ENCODE data around the gene AATK. TPM values are rescaled to one million over a fixed set of nuclear protein-coding genes. Genes with fewer than 3 reads are reported as not detected.

The AATK gene
- polyA plus RNA-seq, 2 of the 4 experiments (the other 2 are of a cell fraction), result 0.26 to 0.37 TPM

DNA sequence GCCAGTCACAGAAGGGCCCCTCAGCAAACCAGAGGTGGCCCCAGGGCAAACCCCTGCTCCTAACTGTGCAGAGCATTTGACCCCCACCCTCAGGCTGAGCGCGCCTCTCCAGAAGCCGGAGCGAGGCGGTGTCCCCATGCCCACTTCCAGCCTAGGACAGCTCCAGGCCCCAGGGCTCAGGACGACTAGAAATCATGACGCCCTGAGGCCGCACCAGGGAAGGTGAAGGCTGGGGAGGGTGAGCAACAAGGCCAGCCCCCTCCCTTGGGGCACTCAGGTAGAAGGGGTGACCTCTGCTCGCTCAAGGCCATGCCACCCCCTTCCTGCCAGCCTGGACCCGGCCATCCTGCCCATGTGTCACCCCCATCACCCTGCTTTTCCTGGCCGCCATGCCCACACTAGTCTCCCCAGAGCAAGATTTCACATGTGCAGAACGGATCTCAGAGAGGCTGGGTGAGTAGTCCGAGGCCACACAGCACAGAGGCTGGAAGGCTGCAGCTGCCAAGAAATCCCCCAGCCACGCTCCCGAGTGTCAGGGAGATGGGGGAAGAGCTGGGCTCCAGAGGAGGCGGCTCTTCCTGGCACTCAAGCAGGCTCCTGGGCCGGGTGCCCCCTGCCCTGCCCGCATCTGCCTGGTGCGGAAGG lies 2.8 kb downstream of the AATK start:
- FAIRE-seq (no peak), ATAC-seq (no peak), DNase-seq (ENCODE audit: low read depth in 1 of 2, low spot score in 1 of 2) (no peak)
- WGBS (ENCODE audit: missing lambda C conversion rate), result 75% methylated on average over 19 of the region's 19 CpGs
- Histone ChIP-seq H3K4me2 (no peak overlapping the region), H3K4me1 (peaks cover 6% of the 10 kb centered on the region; the same call in 2 of the 3 replicates), H3K9me3 (no peaks in the 10 kb centered on the region), H3K4me3 (no peak overlapping the region), H3K27ac (no peak overlapping the region)
- TF ChIP-seq CBX8 (IDR thresholded peaks at IDR 0.05), result no peak
- TF ChIP-seq ZFP36 (IDR thresholded peaks at IDR 0.05; ENCODE audit: borderline replicate concordance, partially characterized antibody), result peak; percentile 63
- TF ChIP-seq, protein P1, sequence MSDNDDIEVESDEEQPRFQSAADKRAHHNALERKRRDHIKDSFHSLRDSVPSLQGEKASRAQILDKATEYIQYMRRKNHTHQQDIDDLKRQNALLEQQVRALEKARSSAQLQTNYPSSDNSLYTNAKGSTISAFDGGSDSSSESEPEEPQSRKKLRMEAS (IDR thresholded peaks at IDR 0.05), result no peak
- ChIA-PET POLR2A (no interaction called here), CTCF (interaction anchor here (1.0 to 3.1 kb wide), 5 partner anchors 10 to 85 kb away, joined by 3 to 18 read pairs (median 3); no protein-coding TSS in a partner anchor)

DNA sequence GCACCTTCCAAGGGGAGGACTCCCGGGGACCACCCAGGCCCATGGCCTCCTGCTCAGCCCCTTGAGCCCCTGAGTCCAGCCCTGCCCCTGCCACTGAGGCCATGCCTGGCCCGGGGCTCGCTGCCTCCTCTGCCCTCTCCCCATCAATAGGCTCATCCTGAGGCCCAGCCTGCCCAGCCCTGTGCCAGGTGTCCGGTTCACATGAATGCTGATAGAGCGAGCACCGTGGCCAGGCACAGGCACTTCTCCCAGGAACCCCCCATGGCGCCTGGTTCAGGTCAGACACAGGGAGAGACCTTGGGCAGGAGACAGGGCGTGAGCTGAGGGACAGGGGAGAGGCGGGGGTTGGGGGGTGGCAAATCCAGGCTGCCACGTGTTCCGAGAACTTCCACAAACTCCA lies 3.5 kb downstream of the AATK start:
- TF ChIP-seq MAZ (IDR thresholded peaks at IDR 0.05; ENCODE audit: borderline replicate concordance, low read depth, low read length), result no peak
- TF ChIP-seq EHF (CRISPR knock-in tag; IDR thresholded peaks at IDR 0.05), result no peak
- no peak for TF ChIP-seq FOSB (CRISPR knock-in tag; IDR thresholded peaks at IDR 0.05)
- ChIA-PET CTCF (interaction anchor here (1.0 to 2.0 kb wide), 4 partner anchors 18 to 86 kb away, joined by 3 to 7 read pairs (median 5); no protein-coding TSS in a partner anchor), POLR2A (no interaction called here)
- WGBS (ENCODE audit: missing lambda C conversion rate), result 68% methylated on average over 11 of the region's 11 CpGs
- H3K4me3 ChIP-seq, result no peak overlapping the region
- no peak overlapping the region for H3K27ac ChIP-seq
- DNase-seq (ENCODE audit: low read depth in 1 of 2, low spot score in 1 of 2) (no peak), ATAC-seq (no peak), FAIRE-seq (no peak)
- H3K4me1 ChIP-seq, result peaks cover 6% of the 10 kb centered on the region; the same call in 2 of the 3 replicates
- no peak overlapping the region for H3K4me2 ChIP-seq
- no peaks in the 10 kb centered on the region for H3K9me3 ChIP-seq

DNA sequence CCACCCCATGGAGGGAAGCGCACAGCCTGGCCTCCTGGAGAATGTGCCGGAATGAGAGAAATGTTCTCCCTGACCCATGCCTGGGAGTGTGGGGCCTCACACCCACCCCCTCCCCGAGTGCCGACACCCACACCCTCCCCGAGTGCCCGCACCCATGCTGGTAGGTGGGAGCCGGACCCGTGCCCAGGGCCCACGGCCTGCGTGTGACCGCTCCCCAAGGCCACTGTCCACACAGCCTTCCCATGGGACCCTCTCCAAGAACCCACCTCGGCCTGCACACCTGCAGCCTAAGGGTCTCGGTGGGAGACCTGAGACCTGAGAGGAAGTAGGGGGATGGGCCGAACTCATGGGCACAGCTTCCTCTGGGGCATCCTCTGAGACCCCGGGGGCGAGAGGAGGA lies 4.0 kb downstream of the AATK start:
- POLR2A ChIA-PET, result no interaction called here
- no peaks in the 10 kb centered on the region for H3K9me3 ChIP-seq
- FAIRE-seq (no peak), ATAC-seq (no peak), DNase-seq (ENCODE audit: low read depth in 1 of 2, low spot score in 1 of 2) (no peak)
- no peak overlapping the region for H3K27ac ChIP-seq
- no peak overlapping the region for H3K4me2 ChIP-seq
- CTCF ChIA-PET, result interaction anchor here (1.0 to 2.0 kb wide), 4 partner anchors 18 to 86 kb away, joined by 3 to 7 read pairs (median 5); no protein-coding TSS in a partner anchor
- 63% methylated on average over 7 of the region's 16 CpGs for WGBS (ENCODE audit: missing lambda C conversion rate)
- no peak overlapping the region for H3K4me3 ChIP-seq
- TF ChIP-seq MAZ (IDR thresholded peaks at IDR 0.05; ENCODE audit: borderline replicate concordance, low read depth, low read length), result no peak
- TF ChIP-seq JUNB (IDR thresholded peaks at IDR 0.05), result no peak
- TF ChIP-seq NR3C1 (IDR thresholded peaks at IDR 0.05), result no peak
- TF ChIP-seq POLR2A (IDR thresholded peaks at IDR 0.05; ENCODE audit: low read length), result no peak
- TF ChIP-seq, protein P2, sequence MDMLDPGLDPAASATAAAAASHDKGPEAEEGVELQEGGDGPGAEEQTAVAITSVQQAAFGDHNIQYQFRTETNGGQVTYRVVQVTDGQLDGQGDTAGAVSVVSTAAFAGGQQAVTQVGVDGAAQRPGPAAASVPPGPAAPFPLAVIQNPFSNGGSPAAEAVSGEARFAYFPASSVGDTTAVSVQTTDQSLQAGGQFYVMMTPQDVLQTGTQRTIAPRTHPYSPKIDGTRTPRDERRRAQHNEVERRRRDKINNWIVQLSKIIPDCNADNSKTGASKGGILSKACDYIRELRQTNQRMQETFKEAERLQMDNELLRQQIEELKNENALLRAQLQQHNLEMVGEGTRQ (IDR thresholded peaks at IDR 0.05), result no peak
- no peak for TF ChIP-seq CBX2 (IDR thresholded peaks at IDR 0.05; ENCODE audit: borderline replicate concordance, low read depth)
- TF ChIP-seq RAD21 (conservative IDR thresholded peaks at IDR 0.05 in 1 of 2, IDR thresholded peaks at IDR 0.05 in 1 of 2), result no peak
- TF ChIP-seq RCOR1 (IDR thresholded peaks at IDR 0.05; ENCODE audit: low read depth, low read length), result no peak
- H3K4me1 ChIP-seq, result peaks cover 6% of the 10 kb centered on the region; the same call in 2 of the 3 replicates

DNA sequence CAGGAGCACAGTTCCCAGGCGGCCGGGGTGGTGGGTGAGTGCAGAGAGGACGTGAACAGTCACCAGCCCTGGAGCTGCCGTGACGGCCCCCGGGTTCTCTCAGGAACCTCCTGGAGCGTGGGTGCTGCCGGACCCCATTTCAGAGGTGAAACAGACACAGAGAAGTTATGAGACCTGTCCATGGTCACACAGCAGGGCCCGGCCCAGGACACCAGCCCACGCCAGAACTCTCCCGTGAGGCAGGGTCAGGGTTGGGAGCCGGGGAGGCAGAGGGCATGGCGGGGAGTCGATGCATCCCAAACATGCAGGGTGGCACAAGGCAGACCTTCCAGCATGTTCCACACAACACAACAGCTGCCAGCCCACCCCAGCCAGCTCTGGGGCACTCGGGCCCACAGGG lies 4.5 kb downstream of the AATK start:
- ChIA-PET POLR2A (no interaction called here), CTCF (interaction anchor here (1.0 to 2.0 kb wide), 3 partner anchors 17 to 39 kb away, joined by 3 to 7 read pairs (median 7); no protein-coding TSS in a partner anchor)
- ATAC-seq (no peak), FAIRE-seq (no peak), DNase-seq (ENCODE audit: low read depth in 1 of 2, low spot score in 1 of 2) (no peak)
- Histone ChIP-seq H3K27ac (no peak overlapping the region), H3K4me2 (no peak overlapping the region), H3K9me3 (no peaks in the 10 kb centered on the region), H3K4me3 (no peak overlapping the region), H3K4me1 (peaks cover 6% of the 10 kb centered on the region; the same call in 2 of the 3 replicates)
- WGBS (ENCODE audit: missing lambda C conversion rate), result 90% methylated on average over 14 of the region's 15 CpGs
- TF ChIP-seq HOXB13 (CRISPR knock-in tag; IDR thresholded peaks at IDR 0.05; ENCODE audit: low read depth), result no peak
- TF ChIP-seq HOXA7 (CRISPR knock-in tag; IDR thresholded peaks at IDR 0.05), result no peak
- TF ChIP-seq EHMT2 (IDR thresholded peaks at IDR 0.05; ENCODE audit: low read depth), result no peak
- no peak for TF ChIP-seq ZC3H11A (IDR thresholded peaks at IDR 0.05)
- no peak for TF ChIP-seq SREBF2 (IDR thresholded peaks at IDR 0.05)
- TF ChIP-seq, protein P3, sequence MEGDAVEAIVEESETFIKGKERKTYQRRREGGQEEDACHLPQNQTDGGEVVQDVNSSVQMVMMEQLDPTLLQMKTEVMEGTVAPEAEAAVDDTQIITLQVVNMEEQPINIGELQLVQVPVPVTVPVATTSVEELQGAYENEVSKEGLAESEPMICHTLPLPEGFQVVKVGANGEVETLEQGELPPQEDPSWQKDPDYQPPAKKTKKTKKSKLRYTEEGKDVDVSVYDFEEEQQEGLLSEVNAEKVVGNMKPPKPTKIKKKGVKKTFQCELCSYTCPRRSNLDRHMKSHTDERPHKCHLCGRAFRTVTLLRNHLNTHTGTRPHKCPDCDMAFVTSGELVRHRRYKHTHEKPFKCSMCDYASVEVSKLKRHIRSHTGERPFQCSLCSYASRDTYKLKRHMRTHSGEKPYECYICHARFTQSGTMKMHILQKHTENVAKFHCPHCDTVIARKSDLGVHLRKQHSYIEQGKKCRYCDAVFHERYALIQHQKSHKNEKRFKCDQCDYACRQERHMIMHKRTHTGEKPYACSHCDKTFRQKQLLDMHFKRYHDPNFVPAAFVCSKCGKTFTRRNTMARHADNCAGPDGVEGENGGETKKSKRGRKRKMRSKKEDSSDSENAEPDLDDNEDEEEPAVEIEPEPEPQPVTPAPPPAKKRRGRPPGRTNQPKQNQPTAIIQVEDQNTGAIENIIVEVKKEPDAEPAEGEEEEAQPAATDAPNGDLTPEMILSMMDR (IDR thresholded peaks at IDR 0.05), result no peak
- TF ChIP-seq GATA3 (IDR thresholded peaks at IDR 0.05; ENCODE audit: borderline replicate concordance), result no peak
- no peak for TF ChIP-seq RFX5 (IDR thresholded peaks at IDR 0.05)
- no peak for TF ChIP-seq RCOR1 (IDR thresholded peaks at IDR 0.05; ENCODE audit: low read depth, low read length)
- no peak for TF ChIP-seq CHD2 (IDR thresholded peaks at IDR 0.05; ENCODE audit: low read length, partially characterized antibody)

All from A549 (cell line).